Activated CD4-positive, alpha-beta T cell treated with anti-CD3 and anti-CD28 coated beads, Interleukin-2, amount 50 U/mL, for 1 hour (primary cell): ENCODE data around the gene MAML3.

Experiments used
- DNase-seq: peaks from one replicate; pipeline ENCODE4 v3.0.0-alpha.2; 2020

MAML3 gene

DNA sequence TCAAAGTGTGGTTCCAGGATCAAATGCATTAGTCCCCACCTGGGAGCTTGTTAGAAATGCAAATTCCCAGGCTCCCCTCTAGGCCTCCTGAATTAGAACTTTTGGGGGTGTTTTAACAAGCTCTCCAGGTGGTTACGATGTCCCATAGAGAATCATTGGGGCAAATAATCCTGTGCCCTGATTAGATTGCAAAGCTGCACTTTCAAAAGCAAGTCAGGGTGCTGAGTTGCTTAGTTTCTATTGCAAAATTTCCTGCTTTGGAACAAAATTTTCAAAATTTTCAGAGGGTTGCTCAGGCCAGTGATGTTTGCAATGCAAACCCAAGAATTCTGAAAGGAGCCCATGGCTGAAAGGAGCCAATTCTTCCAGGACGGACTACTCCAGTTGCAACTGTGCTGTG, 417.3 kb downstream of the MAML3 start:
- no peak for DNase-seq

DNA sequence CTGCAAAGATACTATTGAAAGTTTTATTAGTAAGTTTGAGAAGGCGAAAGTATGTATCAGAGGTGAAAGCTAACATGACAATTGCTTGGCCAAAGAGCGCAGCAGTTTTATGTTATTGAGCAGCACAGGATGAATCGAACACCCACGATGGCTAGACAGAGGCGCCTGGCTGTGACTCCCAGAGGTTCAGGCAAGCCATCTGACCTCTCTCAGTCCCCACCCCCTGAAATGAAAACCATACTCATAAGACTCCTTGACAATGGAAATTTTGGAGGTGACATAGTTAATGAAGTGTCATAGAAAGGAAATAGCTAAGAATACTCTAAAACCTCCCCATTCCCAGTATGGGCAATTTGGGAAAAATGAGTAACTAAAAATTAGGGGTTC, 417.7 kb downstream of the MAML3 start:
- DNase-seq, result no peak

DNA sequence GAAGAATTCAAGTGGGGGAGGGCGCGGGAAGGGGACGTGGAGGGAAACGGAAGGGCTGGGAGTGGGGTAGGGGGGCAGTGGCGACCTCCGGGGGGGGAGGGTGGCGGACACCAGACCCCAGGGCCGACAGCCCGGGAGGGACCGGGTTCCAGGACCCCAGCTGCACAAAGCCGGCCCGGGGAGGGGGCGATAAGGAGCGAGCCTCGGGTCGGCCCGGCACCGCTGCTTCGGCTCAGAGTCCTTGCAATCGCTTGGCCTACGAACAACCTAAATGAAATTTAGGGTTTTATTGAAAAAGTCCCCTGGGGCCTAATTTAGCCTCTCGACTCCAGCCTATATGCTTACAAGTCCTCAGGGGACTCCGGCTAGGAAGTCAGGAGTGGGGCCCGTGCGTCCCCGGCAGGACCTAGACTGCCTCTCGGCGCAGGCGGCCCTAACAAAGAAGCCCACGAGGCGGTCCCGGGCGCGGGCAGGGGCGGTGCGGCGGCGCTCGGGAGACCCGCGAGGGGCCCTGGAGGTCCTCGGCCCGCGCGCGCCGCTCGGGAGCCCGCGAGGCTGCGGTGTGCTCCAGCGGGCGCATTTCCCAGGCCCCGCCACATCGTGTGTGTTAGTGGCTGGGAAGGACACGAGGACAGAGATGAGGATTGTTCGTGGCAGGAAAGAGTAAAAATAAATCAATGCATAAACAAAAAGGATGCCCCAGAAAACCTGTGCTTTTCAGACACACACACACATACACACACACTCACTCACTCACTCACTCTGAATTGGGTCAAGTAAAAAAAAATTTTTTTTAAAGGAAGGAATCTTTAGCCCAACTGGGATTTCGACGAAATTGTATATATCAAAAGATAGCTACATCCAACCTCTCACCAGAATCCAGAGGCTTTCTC, 418.4 kb downstream of the MAML3 start:
- DNase-seq, result no peak

DNA sequence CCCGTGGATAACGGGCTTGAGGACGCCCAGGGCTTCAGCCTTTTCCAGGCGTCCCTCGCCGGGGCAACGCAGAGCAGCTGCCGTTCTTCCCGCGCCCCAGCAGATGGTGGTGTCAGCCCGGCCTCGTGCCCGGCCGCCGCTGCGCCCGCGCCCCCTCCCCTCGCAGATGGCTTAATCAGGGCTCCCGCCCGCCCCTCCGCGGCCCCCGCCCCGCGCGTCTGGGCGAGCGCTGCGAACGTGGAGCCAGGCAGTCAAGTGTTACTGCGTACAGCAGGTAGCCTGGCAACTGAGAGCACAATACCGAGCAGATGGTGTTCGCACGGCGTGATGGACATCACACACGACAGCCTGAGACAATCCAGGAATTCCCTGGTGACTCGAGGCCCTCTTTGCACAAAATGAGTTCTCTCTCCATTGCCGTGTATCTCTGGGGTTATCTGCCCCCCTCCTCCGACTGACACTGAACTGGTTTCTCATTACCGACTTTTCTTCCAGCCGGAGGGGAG, 419.1 kb downstream of the MAML3 start:
- peak; percentile 31 for DNase-seq

DNA sequence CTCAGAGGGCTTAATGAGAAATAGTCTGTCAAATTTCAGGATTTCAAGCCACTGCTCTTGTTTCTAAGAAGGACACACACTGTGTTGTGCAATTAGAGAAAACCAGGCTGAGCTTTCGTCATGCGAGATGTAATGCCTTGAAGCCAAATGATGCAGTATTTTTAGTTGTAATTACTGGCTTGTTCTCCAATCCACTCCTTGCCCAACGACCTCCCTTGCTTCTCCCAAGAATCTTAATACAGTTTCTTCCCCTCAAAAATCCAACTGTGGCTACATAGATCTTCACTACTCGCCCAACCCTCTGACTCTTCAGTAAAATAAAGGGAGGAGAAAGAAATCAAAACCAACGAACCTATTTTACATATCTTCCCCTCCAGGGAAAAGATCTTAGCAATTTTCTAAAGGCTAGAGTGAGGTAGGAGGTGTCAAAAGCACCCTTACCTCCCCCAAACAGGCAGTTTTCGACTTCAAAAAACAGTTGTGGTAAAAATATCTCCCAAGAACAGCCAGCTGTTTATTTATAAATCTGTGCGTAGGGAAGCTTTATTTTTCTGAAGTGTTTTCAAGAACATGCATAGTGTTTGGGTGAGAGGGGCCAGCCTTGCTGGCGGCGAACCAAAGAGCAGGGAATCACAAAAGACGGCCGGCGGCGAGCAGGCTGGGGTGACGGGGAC, 419.6 kb downstream of the MAML3 start:
- DNase-seq, result no peak

DNA sequence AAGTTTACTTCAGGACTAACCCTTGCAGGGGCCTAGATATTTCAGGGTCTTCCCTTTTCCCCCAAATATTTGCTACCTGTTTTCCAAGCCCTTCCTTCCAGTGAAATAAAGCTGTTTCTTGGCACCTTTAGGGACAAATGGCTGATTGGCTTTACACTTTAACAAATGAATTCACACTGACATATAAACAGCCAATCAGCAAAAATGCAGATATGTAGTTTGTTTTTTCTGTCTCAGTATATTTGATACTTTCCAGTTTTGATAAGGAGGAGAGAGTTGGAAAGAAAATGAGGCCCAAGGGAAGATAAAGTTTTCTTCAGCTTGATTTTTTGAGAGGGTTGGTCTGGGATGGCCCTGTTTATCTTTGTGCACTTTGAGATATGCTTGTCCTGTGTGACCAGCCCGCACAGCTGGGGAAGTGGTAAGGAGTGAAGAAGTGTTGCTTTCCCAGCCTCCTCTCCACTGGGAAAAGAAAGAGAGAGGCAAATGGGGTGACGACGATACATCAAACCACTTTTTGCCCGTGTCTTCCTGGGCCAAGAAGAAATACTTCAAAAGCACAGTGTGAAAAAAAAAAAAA, 420.9 kb downstream of the MAML3 start:
- no peak for DNase-seq

DNA sequence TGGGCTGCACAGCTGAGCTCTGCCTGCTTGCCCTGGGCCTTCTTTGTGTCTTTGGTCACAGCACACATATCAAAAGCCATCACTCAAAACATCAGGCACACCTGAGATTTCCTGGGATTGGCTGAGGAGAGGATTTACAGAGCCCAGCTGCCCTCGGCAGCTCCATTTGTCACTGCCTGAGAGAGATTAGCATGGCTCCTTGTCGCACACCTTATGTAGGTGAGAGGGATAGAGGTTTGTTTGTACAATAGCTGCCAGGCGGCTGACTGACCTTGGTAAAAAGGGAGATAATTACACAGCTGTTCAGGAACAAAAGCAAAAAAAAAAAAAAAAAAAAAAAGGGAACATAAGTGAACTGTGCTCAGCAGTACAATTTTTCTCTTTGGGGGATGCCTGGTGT, 425.1 kb downstream of the MAML3 start:
- no peak for DNase-seq

DNA sequence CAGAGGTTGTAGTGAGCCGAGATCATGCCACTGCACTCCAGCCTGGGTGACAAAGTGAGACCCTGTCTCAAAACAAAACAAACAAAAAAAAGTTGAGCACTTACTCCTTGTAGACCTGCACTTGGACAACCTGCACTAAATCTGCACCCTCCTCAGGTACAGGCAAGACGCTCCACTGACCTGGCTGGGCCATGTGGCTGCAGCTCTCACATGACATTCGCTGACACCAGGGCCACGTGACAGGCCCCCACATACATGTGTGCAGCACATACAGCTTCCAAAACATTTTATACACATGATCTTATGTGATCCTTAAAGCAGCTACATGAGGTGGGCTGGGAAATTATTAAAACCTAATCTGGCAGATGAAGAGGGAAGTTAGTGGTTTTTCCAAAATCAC, 425.8 kb downstream of the MAML3 start:
- no peak for DNase-seq

DNA sequence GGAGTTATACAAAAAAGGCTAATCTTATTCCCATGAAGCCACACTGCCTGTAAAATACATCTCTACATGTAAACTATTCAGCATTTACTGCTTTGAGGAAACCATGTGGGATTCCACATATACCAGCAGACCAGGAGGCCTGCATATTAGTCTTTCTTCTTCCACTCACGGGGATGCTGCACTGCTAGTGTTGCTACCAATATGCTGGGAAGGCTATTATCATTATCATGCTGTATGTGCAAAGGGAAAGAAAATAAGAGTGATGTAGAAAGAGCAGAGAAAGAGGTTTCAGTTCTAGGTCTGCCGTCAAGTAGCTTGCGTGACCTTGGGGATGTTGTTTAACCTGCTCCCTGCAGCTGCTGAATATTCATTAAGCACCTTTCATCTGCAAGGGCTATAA, 427.4 kb downstream of the MAML3 start:
- no peak for DNase-seq

DNA sequence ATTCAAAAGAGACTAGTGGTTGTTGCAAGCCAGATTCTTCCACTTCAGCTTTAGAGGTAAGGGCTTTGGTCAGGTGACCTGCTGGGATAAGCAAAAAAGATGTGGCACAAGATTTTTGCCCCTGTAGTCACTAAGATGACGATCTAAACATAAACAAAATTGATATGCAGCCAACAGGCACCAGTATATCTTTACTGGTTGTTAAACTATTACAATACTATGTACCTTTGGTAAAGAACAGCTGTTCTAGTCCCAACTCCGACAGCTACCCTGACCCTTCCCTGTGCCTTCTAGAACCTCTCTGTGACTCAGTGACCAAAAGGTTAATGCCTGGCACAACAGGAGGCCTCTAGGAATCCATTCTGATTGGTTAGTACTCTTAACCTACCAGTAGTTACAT, 428.7 kb downstream of the MAML3 start:
- no peak for DNase-seq

DNA sequence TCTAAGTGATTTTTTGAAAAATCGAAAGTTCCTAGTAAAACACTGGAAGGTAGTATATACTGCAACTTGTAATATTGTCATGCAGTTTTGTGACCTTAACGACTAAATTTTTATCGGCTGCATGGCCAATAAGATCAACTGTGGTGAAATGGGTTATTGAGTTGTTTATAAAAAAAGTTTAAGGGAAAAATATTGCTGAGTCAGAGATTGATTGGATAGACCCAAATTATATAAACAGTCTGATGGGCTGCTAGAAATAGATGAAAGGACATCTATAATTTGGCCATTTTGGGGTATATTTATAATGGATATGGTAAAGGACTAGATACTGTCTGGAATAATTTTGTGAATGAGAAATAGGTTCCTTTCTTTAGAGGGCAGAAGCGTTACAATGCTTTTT, 432.2 kb downstream of the MAML3 start:
- DNase-seq, result no peak

DNA sequence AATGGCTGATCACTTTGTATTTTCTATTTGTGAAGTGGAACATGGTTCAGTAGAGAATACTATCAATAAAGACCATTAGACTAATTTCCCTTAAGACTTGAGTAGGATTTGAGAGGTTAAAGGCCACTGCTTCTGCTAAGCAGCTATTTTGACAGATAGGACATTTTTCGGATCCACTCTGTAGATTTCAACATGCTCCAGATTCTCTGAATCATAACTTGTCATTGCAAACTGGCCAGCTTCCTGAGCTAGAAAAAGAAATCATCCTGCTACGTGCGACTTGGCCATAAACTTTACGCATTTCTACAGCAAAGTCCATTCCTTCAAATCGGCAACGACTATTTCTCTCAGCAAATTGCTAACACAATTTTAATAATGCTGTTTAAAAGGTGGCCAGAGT, 433.2 kb downstream of the MAML3 start:
- no peak for DNase-seq

DNA sequence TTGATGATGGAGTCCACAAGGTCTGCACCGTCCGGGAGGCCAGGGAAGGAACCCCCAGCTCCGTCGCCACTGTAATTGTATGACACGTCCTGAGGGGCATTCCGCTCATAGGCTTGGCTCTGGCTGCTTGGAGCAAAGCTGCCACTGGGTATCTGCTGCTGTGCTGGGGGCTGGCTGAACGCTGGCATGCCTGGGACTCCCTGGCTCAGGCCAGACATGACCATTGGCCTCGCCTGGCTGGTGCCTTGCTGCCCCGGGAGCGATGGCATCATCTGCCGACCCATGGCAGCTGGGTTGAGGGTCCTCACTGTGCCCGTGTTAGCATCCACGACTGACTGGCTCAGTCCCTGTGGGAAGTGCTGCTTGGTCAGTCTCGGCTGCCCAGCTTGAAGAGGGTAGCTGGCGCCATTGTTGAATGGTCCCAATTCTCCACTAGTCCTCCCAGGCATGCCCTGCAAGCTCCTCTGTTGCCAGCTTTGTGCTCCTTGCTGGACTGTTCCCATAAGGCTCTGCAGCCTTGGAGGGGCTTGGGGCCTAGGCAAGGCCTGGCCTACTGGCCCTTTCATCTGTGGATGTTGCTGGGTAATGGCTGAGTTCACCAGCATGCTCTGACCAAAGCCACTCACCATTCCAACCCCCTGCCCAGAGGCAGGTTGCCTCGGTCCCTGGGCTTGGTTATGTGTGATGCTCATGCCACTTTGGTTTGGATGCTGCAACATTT, 434.4 kb downstream of the MAML3 start:
- DNase-seq, result no peak

DNA sequence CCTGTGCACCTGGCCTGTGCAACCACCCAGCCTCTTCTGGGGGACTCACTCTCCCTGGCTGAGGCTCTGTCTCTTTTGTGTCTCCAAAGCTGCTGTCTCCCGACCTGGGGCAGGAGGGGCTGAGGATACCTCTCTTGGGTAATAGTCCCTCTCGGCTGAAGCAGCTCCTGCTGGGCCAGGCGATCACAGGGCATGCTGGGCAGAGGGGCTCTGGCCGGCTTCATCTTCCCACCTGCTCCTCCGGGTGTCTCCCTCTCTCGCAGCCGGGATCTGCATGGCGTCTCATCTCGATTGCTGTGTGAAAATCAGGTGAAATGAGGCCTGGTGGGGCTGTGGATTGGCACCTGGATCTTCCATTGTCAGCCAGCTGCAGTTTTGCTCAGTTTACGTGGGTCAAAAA, 435.2 kb downstream of the MAML3 start:
- DNase-seq, result no peak

DNA sequence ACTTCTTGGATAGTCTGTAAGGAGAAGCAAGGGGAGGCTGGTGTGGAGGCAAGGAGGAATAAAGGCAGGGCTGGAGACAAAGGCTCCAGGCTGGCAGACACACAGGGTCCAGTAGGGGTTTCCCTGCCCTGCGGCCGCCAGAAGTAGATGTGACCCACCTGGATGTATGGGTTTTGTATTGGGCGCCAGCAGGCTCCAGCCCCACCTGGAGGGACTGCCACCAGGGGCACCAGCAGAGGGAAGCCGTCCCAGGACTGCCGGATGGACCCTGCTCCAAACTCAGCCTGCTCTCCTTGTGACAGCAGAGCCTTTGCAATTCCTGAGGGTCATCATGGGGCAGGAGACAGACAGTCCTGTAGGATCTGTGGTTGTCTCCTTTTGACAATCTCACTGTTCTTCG, 435.6 kb downstream of the MAML3 start:
- DNase-seq, result no peak

DNA sequence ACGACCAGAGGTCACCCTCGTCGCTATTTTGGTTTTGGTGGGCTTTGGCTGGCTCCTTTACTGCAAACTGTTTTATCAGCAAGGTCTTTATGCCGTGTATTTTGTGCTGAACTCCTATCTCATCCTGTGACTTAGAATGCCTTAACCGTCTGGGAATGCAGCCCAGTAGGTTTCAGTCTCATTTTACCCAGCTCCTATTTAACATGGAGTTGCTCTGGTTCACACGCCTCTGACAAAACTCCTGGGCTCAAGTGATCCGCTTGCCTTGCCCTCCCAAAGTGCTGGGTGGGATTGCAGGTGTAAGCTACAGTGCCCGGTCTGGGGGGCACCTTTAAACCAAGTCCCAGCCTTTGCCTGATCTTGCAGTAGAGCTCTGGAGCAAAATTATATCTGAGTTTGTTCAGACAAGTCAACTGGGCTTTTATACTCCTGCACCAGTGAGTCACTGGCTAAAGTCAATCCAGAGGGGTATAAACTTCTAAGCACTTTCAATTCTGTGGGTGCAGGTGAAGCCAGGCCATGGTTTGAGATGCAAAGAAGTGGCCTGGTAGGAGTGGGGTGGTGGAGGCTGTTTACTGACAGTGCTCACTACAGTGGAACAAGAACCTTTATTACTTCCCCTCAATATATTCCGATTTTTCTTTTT, 438.1 kb downstream of the MAML3 start:
- no peak for DNase-seq

DNA sequence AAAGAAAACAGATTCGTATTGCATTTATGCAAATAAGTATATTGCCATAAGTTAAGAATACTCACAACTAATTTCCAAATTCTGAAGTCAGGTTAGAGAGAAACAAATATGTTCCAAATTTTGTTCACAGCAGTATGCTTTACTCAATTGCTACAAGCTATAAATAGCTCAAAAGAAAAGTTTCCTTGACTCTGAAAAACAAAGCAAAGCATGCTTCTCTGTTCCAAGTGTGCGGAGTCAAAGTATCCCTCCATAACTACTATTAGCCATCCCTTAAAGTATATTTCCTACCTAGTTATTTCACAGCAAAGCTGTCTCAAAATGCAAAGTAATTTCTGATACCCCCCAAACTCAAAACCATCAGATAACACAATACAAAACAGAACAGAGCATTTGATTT, 441.1 kb downstream of the MAML3 start:
- DNase-seq, result no peak

DNA sequence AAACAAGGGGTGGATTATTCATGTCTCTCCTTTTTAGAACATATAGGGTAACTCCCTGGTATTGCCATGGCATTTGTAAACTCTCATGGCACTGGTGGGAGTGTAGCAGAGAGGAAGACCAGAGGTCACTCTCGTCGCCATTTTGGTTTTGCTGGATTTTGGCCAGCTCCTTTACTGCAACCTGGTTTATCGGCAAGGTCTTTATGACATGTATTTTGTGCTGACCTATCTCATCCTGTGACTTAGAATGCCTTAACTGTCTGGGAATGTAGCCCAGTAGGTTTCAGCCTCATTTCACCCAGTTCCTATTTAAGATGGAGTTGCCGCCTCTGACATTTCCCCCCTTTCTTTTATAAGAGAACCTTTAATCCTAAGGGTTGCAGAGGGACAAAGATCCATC, 442.5 kb downstream of the MAML3 start:
- DNase-seq, result no peak

DNA sequence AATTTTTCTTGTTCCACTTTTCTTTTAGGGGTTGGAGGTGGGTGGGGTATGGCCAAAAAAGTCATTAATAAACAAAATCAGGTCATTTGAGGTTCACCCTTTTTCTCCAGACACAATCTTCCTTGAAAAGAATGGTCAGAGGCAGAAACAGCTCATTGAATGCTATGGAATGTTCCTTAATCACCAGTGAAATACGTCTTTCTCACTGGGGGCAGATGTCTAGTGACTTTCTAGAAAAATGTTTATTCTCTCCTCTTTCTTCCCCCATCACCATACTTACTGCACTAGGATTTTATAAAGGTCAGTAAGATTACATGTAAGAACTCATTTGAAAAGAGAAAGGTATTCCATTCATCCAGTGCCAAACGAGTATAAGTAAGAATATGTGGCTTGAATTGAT, 443.9 kb downstream of the MAML3 start:
- no peak for DNase-seq

DNA sequence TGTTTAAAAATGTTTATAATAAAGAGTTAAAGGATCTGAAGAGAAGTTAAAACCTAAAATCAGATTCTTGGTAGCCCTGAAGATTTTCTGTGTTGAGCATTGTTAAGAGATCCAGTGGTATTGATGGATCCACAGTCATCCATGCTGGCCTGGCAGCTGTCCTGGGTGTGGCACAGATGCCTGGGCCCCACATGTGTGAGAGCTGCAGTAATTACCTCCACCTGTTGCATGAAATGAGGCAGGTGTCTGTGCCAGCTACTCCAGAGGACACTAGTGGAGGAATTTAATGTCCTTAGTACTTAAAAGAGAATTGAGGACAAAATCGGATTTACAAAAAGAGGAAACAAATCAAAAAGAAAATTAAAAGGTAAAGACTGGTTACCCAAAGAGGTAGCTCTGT, 444.3 kb downstream of the MAML3 start:
- no peak for DNase-seq

DNA sequence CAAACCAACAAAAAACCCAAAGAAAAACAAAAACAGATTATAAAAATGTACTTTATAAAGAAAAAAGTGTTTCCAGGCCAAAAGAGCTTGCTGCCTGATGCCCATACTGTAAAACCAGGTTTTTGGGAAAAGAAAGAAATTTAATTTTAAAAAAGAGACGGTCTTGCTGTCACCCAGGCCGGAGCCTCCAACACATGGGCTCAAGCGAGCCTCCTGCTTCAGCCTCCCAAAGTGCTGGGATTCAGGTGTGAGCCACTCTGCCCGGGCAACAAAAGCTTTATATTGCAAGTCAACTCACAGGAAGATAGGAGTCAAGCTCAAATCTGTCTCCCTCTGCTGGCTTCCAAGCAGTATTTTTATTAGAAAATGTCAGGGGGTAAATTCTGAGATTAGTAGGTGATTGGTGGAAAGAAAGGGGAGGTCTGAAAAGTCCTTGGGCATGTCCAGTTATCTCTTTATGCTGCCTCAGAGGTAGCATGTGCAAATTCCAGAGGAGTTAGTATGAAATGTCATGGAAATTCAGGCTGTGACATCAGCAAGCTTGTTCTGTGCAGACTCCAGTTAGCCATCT, 449.0 kb downstream of the MAML3 start:
- no peak for DNase-seq

DNA sequence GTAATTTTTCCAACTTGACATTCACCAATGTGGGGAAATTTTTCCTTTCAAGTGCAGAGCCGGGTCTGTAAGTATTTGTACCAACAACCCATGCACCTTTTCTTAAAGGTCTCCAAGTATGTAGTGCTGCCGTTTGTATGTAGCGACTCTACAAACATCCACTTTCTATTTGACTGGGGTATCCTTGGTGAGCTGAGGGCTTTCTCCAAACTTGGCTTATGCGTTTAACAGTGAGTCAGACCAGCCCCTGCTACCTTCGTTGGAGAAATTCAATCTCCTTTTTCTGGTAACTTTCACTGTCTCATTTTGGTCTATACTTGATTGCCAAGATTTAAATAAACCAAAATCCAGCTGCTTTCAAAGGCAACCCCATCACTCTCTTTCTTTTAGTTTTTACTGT, 453.4 kb downstream of the MAML3 start:
- no peak for DNase-seq
